GM12865 (cell line): ENCODE measurements around the gene EPB41L2.

Experiments
- DNase-seq: peaks from one replicate; pipeline ENCODE4 v3.0.0; 2010; ENCODE audit warnings: low read depth
- H3K4me3 ChIP-seq: 2 replicates; pipeline ENCODE4 v1.5.1; 2011; ENCODE audit warnings: mild to moderate bottlenecking, low read depth, low read length, control low read depth
- TF ChIP-seq, protein P1 (sequence below): IDR thresholded peaks from 2 replicates; pipeline ENCODE4 v1.5.1; 2011; ENCODE audit warnings: low read length, control low read depth, low read depth, inconsistent platforms; ENCODE audit not compliant: insufficient read depth; ENCODE audit errors: missing control alignments

The EPB41L2 gene

DNA sequence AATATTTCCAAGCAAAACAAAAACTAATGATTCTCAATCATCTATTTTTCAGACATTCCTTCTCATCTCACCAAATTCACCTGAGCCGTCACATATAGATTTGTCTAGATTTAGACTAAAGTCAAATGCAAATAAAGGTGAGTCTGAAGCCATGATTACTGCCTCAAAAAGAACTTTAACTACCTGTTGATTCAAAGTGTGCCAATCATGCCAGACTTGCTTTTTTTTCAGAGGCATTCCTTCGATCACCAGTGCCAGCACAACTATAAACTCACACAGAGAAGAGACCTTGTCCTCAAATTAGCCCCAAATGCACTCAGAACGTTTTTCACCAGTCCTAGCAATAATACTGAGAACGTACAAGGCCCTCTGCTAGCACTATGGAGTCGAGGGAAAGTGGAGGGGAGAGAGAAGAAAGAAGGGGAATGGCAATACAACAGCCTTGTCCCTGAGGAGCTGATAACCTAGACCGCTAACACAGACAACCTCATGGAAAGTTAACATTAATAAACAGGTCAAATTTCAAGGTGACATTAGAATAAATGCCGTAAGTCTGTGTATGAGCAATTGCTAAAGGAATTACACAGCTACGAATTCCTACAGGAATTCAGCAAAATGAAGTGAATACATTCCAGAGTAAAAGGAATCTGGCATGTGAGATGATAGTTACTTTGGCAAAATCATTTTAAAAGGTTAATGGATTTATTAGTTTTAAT, 60.9 kb downstream of the EPB41L2 start:
- TF ChIP-seq, protein P1, sequence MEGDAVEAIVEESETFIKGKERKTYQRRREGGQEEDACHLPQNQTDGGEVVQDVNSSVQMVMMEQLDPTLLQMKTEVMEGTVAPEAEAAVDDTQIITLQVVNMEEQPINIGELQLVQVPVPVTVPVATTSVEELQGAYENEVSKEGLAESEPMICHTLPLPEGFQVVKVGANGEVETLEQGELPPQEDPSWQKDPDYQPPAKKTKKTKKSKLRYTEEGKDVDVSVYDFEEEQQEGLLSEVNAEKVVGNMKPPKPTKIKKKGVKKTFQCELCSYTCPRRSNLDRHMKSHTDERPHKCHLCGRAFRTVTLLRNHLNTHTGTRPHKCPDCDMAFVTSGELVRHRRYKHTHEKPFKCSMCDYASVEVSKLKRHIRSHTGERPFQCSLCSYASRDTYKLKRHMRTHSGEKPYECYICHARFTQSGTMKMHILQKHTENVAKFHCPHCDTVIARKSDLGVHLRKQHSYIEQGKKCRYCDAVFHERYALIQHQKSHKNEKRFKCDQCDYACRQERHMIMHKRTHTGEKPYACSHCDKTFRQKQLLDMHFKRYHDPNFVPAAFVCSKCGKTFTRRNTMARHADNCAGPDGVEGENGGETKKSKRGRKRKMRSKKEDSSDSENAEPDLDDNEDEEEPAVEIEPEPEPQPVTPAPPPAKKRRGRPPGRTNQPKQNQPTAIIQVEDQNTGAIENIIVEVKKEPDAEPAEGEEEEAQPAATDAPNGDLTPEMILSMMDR: no peak
- no peak for DNase-seq
- no peak overlapping the region for H3K4me3 ChIP-seq

GRCh38 chr6:131001111-131001736, 61.8 kb downstream of the EPB41L2 start:
- TF ChIP-seq, protein P1: no peak
- DNase-seq: no peak
- no peak overlapping the region for H3K4me3 ChIP-seq

- TF ChIP-seq, protein P1: no peak
- DNase-seq: no peak
Measured at GRCh38 chr6:131000544-131000943, 62.5 kb downstream of the EPB41L2 start.

GRCh38 chr6:130997061-130997753, 65.8 kb downstream of the EPB41L2 start:
- no peak for DNase-seq
- TF ChIP-seq, protein P1: no peak
- no peak overlapping the region for H3K4me3 ChIP-seq

More at GRCh38 chr6:131000544-131000943, 62.5 kb downstream of the EPB41L2 start:
- H3K4me3 ChIP-seq: no peak overlapping the region

GRCh38 chr6:130996635-130997034, 66.4 kb downstream of the EPB41L2 start:
- no peak overlapping the region for H3K4me3 ChIP-seq
- DNase-seq: no peak
- TF ChIP-seq, protein P1: no peak

DNA sequence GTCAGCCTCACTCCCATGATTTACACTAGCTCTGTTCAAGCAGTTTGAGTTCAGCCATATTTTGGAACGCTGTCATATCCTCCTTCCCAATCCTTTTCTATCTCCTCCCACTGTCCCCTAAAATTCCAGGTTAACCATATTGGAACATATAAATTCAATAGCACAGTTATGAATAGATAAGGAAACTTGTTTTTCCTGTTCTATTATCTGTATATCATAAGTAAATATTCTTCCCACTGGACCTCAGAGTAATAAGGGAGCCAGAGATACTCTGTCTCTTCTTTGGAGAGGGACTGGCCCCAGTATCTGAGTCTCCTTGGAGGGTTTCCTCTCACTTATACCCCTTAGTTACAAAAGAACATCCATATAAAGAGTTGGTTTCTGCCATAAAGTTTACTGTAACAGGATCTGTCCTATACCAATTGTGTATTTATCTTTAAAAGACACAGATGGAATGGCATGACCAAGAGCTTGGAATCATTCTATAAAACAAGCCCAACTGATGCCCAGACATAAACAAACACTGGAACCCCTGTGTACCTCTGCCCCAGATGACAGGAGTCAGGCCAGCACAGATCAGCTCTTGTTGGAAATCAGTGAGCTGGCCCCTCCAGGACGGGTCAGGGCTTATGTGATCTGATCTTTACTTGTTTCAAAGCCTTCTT, 67.1 kb downstream of the EPB41L2 start:
- TF ChIP-seq, protein P1: no peak
- no peak for DNase-seq
- H3K4me3 ChIP-seq: no peak overlapping the region
